HepG2 (cell line): ENCODE data around the gene UBR3. TPM values are rescaled to one million over a fixed set of nuclear protein-coding genes. Genes with fewer than 3 reads are reported as not detected.
A peak's percentile ranks its signal among the peaks of the same experiment; 100 is the strongest.

ENCODE experiments used
- ELF1 ChIP-seq: sonication (generic); formaldehyde crosslinking; IDR thresholded peaks from 2 replicates; pipeline ENCODE4 v1.4.0; 2020; ENCODE audit warnings: missing genetic modification reagents
- LCORL ChIP-seq, 2 experiments: fragments of 450-650 bp in 1 of 2; sonication (generic) in 1 of 2; formaldehyde crosslinking in 1 of 2; IDR thresholded peaks; 2 replicates each; pipeline versions ENCODE4 v1.5.0 to v1.6.1; 2017 to 2020; ENCODE audit warnings: antibody characterized with exemption in 1 of 2, missing genetic modification reagents in 1 of 2
- MYC ChIP-seq: sonication (generic); formaldehyde crosslinking; IDR thresholded peaks from 2 replicates; pipeline ENCODE4 v1.9.0; 2021; ENCODE audit warnings: missing genetic modification reagents, borderline replicate concordance
- SALL1 ChIP-seq: sonication (generic); formaldehyde crosslinking; IDR thresholded peaks from 2 replicates; pipeline ENCODE4 v1.8.0; 2022; ENCODE audit warnings: mild to moderate bottlenecking, missing genetic modification reagents
- SKI ChIP-seq: fragments of 450-650 bp; IDR thresholded peaks from one replicate; pipeline ENCODE4 v1.6.1; 2018; ENCODE audit warnings: mild to moderate bottlenecking; ENCODE audit not compliant: partially characterized antibody
- SPEN ChIP-seq: sonication (generic); formaldehyde crosslinking; IDR thresholded peaks from 2 replicates; pipeline ENCODE4 v1.5.1; 2020; ENCODE audit warnings: low read depth, mild to moderate bottlenecking, missing genetic modification reagents
- ZNF20 ChIP-seq: sonication (generic); formaldehyde crosslinking; IDR thresholded peaks from 2 replicates; pipeline ENCODE4 v1.4.0; 2020; ENCODE audit warnings: mild to moderate bottlenecking, moderate library complexity, missing genetic modification reagents
- ZNF274 ChIP-seq: sonication (generic); formaldehyde crosslinking; IDR thresholded peaks from 2 replicates; pipeline ENCODE4 v1.5.1; 2020; ENCODE audit warnings: mild to moderate bottlenecking, missing genetic modification reagents
- ZNF282 ChIP-seq: fragments of 450-650 bp; IDR thresholded peaks from 2 replicates; pipeline ENCODE4 v1.6.1; 2018; ENCODE audit not compliant: partially characterized antibody
- ZNF720 ChIP-seq: sonication (generic); formaldehyde crosslinking; IDR thresholded peaks from 2 replicates; pipeline ENCODE4 v1.4.0; 2020; ENCODE audit warnings: missing genetic modification reagents
- ZNF749 ChIP-seq: sonication (generic); formaldehyde crosslinking; IDR thresholded peaks from 2 replicates; pipeline ENCODE4 v1.8.0; 2022; ENCODE audit warnings: mild to moderate bottlenecking, missing genetic modification reagents, moderate library complexity, borderline replicate concordance
- ZNF781 ChIP-seq: sonication (generic); formaldehyde crosslinking; IDR thresholded peaks from 2 replicates; pipeline ENCODE4 v1.5.1; 2020; ENCODE audit warnings: borderline replicate concordance, mild to moderate bottlenecking, missing genetic modification reagents; ENCODE audit errors: not compliant biosample characterization
- ZSCAN9 ChIP-seq: IDR thresholded peaks from 2 replicates; pipeline ENCODE4 v1.6.1; 2016; ENCODE audit warnings: borderline replicate concordance
- polyA plus RNA-seq, 8 experiments: library from polyadenylated mRNA; depleted of rRNA in 3 of 8; stranded (reverse) in 7 of 8; unstranded in 1 of 8; fragments of >200 nt; fragmentation: Illumina TruSeq in 4 of 8; extraction: Trizol in 4 of 8; gene quantifications; 2 replicates each; pipeline versions ENCODE4 v1.2.1 to v1.2.3, GENCODE V29; 2011 to 2016; ENCODE audit warnings: low read depth in 4 of 8, missing spikeins in 1 of 8, mixed read lengths in 1 of 8; ENCODE audit not compliant: insufficient read depth in 1 of 8
- total RNA-seq, 5 experiments: library from RNA; depleted of rRNA; stranded (reverse); fragments of >200 nt; fragmentation: Illumina TruSeq; extraction: Trizol; gene quantifications; 2 replicates each; pipeline ENCODE4 v1.2.3, GENCODE V29; 2016; ENCODE audit warnings: low read depth in 1 of 5
- TF ChIP-seq, protein P1 (sequence below): sonication (generic); formaldehyde crosslinking; IDR thresholded peaks from 2 replicates; pipeline ENCODE4 v1.4.0; 2020; ENCODE audit warnings: missing genetic modification reagents
- TF ChIP-seq, protein P2 (sequence below): sonication (generic); formaldehyde crosslinking; IDR thresholded peaks from 2 replicates; pipeline ENCODE4 v1.8.0; 2022; ENCODE audit warnings: mild to moderate bottlenecking, missing genetic modification reagents, moderate library complexity
- TF ChIP-seq, protein P3 (sequence below): sonication (generic); formaldehyde crosslinking; IDR thresholded peaks from 2 replicates; pipeline ENCODE4 v1.5.1; 2020; ENCODE audit warnings: mild to moderate bottlenecking, missing genetic modification reagents
- TF ChIP-seq, protein P4 (sequence below): IDR thresholded peaks from 2 replicates; pipeline ENCODE4 v1.6.1; 2016; ENCODE audit warnings: low read depth, missing genetic modification reagents, missing compliant biosample characterization

Gene UBR3
- total and polyA plus RNA-seq, 2 of the 13 experiments (the other 11 are each of a cell fraction or from before 2014, with no cell fraction given): 15.1 to 28.0 TPM

DNA sequence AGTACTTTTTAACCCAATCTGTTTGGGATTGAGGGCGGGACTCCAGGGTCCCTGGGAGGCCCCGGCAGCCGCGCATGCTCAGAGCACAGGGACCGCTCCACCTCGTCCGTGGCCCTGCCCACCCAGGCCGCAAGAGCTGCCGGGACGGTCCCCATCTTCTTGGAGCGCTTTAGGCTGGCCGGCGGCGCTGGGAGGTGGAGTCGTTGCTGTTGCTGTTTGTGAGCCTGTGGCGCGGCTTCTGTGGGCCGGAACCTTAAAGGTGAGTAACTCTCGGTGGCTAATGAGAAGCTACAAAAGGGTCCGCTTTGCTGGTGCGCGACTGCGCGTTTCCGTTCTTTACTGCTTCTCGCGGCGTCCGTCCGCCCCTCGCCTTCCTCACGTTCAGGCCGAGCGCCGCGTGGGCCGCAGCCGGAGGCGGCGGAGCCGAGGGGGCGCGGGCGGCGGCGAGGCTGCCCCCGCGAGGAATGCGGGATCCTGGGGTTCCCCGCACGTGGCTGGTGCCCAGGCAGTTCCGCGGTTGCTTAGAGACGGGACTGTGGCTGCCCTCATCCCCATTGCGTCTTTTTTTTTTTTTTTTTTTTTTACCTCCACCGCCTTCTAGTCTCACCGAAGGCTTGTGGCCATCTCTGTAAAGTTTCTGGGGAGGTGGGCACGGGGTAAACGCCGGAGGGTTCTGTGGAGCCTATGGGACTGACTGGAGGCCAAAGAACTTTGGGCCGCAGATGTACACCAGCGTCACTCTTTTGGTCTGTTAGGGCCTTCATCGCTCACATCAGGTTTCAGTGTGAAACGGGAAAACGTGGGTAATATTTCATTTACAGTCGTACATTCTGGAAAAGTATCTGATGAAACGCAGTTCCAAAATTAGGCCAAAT, 28.3 kb upstream of the UBR3 start, which contains the start of gene SSB (continued):
- TF ChIP-seq LCORL (IDR thresholded peaks at IDR 0.05): no peak
- no peak; the same call in none of the 2 replicates for TF ChIP-seq LCORL (CRISPR knock-in tag; IDR thresholded peaks at IDR 0.05)
- TF ChIP-seq ZNF274 (CRISPR knock-in tag): no peak
- TF ChIP-seq ZNF749 (CRISPR knock-in tag): peak; percentile 72; the same call in 1 of the 2 replicates
- peak; percentile 49 for TF ChIP-seq ELF1
- TF ChIP-seq ZNF282: no peak
- TF ChIP-seq SPEN: peak; percentile 70
- TF ChIP-seq ZNF720 (CRISPR knock-in tag): no peak
- TF ChIP-seq, protein P1, sequence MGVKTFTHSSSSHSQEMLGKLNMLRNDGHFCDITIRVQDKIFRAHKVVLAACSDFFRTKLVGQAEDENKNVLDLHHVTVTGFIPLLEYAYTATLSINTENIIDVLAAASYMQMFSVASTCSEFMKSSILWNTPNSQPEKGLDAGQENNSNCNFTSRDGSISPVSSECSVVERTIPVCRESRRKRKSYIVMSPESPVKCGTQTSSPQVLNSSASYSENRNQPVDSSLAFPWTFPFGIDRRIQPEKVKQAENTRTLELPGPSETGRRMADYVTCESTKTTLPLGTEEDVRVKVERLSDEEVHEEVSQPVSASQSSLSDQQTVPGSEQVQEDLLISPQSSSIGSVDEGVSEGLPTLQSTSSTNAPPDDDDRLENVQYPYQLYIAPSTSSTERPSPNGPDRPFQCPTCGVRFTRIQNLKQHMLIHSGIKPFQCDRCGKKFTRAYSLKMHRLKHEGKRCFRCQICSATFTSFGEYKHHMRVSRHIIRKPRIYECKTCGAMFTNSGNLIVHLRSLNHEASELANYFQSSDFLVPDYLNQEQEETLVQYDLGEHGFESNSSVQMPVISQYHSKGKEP (CRISPR knock-in tag): peak; percentile 21; the same call in 1 of the 2 replicates
- peak; percentile 56 for TF ChIP-seq ZNF781 (CRISPR knock-in tag)
- TF ChIP-seq, protein P2, sequence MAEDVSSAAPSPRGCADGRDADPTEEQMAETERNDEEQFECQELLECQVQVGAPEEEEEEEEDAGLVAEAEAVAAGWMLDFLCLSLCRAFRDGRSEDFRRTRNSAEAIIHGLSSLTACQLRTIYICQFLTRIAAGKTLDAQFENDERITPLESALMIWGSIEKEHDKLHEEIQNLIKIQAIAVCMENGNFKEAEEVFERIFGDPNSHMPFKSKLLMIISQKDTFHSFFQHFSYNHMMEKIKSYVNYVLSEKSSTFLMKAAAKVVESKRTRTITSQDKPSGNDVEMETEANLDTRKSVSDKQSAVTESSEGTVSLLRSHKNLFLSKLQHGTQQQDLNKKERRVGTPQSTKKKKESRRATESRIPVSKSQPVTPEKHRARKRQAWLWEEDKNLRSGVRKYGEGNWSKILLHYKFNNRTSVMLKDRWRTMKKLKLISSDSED (CRISPR knock-in tag): no peak
- peak; percentile 67; the same call in 1 of the 2 replicates for TF ChIP-seq ZSCAN9 (CRISPR knock-in tag)
- TF ChIP-seq SALL1 (CRISPR knock-in tag): peak; percentile 93
- TF ChIP-seq MYC (CRISPR knock-in tag): peak; percentile 92
- TF ChIP-seq, protein P3, sequence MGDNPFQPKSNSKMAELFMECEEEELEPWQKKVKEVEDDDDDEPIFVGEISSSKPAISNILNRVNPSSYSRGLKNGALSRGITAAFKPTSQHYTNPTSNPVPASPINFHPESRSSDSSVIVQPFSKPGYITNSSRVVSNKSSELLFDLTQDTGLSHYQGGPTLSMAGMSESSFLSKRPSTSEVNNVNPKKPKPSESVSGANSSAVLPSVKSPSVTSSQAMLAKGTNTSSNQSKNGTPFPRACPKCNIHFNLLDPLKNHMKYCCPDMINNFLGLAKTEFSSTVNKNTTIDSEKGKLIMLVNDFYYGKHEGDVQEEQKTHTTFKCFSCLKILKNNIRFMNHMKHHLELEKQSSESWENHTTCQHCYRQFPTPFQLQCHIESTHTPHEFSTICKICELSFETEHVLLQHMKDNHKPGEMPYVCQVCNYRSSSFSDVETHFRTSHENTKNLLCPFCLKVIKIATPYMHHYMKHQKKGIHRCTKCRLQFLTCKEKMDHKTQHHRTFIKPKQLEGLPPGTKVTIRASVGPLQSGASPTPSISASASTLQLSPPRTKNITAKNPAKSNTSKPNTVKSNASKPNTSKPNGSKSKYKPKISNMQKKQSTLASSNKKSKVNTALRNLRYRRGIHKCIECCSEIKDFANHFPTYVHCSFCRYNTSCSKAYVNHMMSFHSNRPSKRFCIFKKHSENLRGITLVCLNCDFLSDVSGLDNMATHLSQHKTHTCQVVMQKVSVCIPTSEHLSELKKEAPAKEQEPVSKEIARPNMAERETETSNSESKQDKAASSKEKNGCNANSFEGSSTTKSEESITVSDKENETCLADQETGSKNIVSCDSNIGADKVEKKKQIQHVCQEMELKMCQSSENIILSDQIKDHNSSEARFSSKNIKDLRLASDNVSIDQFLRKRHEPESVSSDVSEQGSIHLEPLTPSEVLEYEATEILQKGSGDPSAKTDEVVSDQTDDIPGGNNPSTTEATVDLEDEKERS (CRISPR knock-in tag): no peak
- 0 out of 2 replicates have a peak, but pooled peaks have one; percentile 19 for TF ChIP-seq ZNF20
- TF ChIP-seq SKI: peak; percentile 30
- TF ChIP-seq, protein P4, sequence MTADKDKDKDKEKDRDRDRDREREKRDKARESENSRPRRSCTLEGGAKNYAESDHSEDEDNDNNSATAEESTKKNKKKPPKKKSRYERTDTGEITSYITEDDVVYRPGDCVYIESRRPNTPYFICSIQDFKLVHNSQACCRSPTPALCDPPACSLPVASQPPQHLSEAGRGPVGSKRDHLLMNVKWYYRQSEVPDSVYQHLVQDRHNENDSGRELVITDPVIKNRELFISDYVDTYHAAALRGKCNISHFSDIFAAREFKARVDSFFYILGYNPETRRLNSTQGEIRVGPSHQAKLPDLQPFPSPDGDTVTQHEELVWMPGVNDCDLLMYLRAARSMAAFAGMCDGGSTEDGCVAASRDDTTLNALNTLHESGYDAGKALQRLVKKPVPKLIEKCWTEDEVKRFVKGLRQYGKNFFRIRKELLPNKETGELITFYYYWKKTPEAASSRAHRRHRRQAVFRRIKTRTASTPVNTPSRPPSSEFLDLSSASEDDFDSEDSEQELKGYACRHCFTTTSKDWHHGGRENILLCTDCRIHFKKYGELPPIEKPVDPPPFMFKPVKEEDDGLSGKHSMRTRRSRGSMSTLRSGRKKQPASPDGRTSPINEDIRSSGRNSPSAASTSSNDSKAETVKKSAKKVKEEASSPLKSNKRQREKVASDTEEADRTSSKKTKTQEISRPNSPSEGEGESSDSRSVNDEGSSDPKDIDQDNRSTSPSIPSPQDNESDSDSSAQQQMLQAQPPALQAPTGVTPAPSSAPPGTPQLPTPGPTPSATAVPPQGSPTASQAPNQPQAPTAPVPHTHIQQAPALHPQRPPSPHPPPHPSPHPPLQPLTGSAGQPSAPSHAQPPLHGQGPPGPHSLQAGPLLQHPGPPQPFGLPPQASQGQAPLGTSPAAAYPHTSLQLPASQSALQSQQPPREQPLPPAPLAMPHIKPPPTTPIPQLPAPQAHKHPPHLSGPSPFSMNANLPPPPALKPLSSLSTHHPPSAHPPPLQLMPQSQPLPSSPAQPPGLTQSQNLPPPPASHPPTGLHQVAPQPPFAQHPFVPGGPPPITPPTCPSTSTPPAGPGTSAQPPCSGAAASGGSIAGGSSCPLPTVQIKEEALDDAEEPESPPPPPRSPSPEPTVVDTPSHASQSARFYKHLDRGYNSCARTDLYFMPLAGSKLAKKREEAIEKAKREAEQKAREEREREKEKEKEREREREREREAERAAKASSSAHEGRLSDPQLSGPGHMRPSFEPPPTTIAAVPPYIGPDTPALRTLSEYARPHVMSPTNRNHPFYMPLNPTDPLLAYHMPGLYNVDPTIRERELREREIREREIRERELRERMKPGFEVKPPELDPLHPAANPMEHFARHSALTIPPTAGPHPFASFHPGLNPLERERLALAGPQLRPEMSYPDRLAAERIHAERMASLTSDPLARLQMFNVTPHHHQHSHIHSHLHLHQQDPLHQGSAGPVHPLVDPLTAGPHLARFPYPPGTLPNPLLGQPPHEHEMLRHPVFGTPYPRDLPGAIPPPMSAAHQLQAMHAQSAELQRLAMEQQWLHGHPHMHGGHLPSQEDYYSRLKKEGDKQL (CRISPR knock-in tag): no peak; the same call in 1 of the 2 replicates
